GM04504 (cell line): ENCODE measurements around the gene PLOD2.
"Not testable (repeated sequence)": the region's sequence is repeated elsewhere in the genome, so short reads cannot be mapped to it uniquely, and the experiment has no call there.

Source experiments
- DNase-seq: peaks from one replicate; pipeline ENCODE4 v3.0.0-alpha.2; 2012; ENCODE audit warnings: low read depth

PLOD2 gene

DNA sequence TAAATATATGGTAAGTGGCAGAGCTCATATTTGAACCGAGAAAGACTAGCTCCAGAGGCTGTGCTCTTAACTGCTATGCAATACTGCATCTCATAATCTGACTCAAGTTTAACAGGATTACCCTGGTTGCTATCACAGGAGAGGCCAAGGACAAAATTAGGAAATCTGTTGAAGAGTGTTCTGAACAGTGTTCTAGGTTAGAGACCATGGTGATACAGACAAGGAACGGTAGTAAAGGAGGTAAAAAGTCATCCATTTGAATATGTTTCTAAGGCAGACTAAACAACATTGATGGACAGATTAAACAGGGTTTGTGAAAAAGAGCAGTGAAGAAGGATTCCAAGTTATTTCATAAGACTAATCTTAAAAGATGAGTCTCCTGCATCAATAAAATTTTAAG is 22.1 kb downstream of the PLOD2 start:
- DNase-seq = no peak

DNA sequence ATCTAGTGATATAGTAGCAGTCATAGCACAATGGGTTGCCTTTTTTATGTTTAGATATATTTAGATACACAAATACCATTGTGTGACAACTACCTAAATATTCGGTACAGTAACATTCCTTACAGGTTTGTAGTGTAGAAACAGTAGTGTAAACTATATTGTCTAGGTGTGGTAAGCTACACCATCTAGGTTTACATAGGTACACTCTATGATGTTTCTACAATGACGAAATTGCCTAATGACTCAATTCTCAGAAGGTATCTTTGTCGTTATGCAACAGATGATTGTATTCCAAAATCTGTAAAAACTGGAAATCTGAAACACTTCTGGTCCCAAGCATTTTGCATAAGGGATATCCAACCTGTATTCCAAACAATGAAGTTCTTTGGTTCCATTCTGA is 24.3 kb downstream of the PLOD2 start:
- no peak for DNase-seq

DNA sequence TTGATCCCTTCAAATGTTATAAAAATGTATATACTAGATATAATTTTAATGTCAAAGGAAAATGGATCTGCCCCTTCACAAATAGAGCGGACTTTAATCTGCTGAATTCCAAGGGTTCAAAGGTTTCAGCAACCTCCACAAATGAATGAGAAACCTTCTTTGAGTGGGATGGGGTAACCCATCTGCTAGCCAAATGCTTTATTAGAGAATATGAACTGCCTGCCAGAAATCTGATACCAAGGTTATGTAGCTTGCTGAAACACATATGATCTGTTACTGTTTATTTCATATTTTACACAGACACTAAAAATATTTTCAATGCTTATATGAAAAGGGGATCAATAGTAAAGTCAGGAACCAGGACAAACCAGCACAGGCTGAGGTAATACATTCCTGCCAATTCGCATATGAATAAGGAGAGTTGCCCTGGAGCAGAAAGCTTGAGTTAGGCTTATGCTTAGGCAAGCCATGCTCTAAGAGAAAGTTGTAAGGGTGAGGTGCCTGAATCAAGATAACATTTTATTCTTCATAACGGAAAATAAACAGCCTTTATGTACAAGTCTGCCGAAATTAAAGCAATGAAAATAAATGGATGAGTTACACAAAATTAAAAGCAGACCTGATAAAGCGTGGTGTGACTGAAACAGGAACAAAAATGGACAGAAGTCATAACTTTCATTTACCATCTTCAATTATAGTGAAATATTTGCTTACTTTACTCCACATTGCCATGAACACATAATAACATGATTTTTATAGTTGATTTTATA is 26.5 kb downstream of the PLOD2 start:
- DNase-seq = no peak

DNA sequence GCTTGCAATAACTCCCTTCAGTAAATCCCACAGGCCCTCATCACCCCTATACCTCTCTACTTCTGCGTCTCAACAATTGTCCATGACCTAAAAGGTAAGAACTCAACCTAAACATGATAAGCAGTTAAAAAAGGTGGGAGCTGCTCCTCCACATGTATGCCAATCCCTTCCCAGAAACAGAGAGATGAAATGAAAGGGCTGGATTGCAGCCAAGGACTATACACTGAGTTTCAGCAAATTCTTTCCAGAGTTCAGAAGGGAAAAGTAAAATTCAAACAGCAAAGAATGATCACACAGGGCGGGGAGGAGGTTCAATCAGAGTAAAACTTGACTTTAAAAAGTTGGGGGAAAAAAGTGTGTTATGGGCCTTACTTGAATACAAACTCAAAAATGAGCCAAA is 27.5 kb downstream of the PLOD2 start:
- no peak for DNase-seq

DNA sequence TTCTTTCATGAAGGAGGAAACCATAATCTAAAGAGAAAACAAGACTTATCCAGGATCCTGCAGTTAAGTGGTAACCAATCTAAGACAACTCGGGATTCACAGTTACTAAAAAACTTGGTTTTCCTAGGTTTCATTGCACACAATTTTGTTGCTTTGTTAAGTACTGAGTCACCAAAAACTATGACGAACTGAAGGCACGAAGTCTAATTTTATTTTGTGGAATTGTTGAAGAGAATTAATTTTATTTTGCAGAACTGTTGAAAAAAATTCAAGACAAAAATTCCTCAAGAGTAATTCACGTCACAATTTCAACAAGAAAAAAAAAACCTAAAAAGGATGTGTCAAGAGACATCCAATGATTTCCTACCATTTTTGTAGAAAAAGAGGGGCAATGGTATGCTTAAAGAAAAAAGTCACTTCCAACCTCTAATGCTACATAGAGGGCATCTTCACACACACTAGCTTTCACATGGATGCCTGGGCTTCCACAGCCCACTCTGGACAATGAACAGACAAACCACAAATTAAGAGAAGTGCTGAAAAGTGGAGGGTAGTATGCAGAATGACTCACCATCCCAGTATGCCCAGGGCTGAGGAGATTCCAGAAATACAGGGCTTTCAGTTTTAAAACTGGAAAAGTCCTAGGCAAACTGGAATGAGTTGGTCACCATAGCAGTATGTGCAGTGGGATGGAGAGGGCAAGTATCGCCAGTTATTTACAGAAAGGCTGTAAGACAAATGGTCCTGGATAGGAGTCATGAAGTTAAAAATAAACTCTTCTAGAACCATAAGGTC is 29.2 kb downstream of the PLOD2 start:
- peak; percentile 74 for DNase-seq

DNA sequence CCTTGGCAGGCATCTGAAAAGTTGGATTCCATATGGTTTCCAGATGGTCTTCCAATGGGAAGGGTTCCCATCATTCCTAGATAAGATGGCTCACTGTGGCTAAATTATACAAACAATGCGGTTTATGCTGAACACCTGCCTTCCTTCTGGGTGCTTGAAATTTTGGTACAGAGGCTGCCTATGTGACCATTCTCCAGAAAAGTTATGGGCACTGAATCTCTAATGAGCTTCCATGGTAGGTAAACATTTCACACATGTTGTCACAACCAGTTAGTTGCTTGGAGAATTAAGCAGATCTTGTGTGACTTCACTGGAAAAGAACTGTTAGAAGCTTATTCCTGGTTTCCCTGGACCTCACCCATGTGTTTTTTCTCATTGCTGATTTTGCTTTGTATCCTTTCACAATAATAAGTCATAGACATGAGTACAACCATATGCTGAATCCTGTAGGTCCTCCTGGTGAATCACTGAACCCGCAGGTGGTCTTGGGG is 30.1 kb downstream of the PLOD2 start:
- peak; percentile 93 for DNase-seq

DNA sequence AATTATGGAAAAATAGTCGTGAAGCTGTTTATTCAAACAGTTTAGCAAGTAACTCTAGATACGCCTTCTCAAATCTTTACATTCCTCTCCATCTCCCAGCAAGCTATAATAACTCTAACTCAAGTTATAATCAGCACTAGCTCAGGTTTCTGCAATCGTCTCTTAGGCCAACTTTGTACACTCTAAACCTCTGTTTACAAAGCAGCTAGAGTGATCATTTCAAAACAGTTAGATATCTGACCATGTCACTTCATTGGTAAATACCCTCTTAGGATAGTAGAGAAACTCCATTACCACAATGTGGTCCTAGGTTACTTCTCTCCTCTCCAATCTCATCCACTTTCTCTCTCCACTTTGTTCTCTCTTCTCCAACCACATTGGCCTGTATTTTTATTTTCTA is 31.2 kb downstream of the PLOD2 start:
- no peak for DNase-seq

DNA sequence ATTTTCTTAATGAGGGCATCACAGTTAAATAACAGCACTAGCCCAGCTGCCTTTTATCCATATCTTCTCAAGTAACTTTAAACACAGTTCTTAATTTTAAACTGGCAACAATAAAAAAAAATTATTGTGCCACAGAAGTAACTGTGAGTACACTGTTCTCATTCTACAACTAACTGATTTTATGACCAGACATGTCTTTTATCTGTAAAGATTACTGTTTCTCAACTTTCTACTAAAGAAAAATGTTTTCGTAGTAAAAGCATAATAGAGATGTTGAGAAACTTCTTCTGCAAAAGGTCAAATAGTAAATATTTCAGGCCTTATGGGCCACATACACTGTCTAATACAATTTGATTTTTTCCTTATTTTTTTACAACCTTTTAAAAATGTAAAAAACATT is 32.0 kb downstream of the PLOD2 start:
- DNase-seq = no peak

DNA sequence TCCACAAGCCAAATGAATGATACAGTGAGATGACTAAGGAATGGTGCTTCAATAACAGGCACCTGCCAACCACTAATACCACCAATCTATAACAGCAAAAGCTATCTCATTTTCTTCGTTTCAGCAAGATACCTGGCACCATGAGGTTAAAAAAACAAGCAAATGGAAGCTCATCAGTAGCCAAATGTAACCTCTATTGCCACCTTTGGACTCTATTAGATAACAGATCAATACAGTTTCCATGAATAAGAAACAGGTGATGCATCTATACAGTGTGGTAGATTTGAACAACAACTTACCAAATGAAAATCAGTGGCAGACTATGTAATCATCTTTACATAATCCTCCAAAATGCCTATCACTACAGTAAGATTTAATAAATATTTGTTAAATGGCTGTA is 32.8 kb downstream of the PLOD2 start:
- DNase-seq = no peak

DNA sequence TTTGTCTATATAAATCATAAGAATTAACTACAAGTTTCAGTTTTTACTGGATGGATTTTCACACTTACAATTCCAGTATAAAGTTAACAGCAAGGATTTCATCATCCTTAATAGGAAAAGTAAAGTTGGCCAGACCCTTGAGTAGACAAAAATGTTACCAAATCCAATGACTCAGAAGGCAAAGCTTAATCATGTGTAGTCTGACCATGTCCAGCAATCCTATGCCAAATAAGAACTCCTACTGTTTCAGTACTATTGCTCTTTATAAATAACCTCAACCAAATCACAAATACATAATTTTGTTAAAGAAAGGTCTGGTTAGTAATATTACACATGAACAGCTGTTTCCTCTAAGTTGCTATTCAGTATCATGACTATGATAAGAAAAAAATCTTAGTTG is 35.0 kb downstream of the PLOD2 start:
- peak; percentile 72 for DNase-seq

DNA sequence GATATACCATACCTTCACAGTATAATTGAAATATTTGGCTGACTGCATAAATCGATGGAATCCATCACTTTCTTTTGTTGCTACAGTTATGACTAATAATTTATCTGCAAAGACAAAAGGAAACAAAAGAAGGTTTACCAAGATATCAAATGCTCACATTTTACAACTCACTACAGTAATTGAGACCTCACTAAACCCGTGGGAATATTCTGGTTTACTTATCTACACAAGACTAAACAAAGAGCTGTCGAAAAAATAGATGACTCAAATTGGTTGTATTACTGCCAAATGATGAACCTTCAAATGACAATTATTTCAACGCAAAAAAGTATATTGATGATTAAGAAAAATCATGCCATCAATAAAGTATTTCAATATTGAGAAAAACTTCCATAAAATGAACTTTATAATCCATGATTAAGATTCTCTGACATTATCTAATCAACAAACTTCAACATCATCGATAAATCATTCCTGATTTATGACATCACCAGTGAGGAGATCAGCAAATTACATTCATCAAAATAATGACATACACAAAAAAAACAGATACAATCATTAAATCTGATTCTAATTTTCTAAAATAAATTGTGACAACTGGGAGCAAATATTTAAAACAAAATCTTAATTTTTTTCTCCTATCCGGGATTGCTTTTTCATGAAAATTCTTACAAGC is 36.7 kb downstream of the PLOD2 start:
- no peak for DNase-seq

DNA sequence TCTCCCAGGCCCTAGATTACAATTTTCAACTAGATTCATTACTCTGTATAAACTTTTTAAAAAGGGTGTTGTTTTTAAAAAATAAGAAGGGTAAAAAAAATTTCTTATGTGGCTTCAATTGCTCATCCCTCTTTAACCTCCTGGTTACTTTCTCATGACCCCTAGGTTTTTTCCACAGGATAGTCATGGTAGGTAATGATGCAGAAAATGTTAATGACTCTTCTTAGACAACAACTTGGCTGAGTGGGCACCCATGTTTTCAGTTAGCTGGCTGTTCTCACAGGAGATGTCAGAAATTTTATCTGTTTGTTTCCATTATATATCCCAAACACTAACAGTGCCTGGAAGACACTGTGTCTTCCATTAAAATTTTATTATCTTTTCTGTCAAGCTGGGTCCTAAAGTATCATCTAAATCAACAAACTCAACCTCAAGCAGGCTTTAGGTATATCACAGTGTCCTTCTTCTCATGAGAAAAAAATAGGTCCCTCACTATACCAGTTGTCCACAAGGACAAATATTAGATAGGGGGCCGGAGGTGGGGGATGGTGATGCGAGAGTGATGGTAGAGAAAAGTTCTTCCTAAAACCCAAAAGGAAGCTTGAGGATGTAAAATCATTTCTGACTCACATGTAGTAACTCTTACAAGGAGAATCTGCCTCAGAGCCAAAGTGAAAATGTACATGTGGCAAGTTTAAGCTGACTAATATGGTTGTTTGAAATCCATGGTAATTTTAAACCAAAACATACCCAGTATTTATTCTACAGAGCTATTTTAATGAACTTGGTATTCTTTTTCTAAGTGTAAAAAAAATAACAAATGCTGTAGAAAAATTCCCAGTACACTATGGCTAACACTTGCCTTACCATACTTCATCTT is 43.3 kb downstream of the PLOD2 start:
- DNase-seq = peak; percentile 81

DNA sequence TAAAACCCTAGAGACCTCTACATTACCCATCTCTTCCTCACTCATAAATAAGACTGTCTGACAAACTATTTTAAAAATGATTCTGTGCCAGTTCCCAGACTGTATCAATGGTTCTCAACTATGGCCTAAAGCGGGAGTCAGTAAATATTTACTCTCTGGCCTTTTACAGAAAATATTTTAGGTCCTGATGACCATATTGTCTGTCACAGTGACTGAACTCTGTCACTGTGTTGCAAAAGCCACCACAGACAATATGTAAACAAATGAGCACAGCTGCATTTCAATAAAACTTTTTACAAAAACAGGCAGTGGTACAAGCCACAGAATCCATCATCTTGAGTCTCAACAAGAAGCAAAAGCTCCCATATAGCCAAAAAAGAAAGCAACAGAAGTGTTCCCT is 45.4 kb downstream of the PLOD2 start:
- DNase-seq = no peak

DNA sequence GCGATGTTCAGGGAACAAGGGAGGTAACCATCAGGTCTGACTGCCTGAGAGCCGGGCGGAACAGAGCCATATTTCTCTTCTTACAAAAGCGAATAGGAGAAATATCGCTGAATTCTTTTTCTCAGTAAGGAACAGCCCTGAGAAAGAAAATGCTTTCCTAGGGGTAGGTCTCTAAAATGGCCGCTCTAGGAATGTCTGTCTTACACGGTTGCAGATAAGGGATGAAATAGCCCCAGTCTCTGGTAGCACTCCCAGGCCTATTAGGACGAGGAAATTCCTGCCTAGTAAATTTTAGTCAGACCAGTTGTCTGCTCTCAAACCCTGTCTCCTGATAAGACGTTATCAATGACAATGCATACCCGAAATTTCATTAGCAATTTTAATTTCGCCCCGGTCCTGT is 47.2 kb downstream of the PLOD2 start:
- not testable (repeated sequence) for DNase-seq

DNA sequence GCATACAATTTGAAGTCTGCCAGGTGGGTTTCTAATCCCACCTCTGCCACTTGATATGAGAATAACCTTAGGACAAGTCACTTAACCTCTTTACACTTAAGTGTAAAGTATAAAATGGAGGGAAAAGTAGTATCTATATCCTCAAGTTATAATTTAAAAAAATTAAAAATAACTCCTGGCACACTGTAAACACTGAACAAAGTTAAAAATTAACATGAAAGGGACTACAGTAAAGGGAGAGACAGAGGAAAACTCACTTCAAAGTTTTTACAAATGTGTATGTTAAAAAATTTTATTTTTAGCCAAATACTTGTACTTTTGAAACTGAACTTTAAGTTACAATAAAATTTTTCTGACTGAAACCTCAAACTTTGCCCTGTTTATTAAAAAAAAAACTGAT is 49.6 kb downstream of the PLOD2 start:
- no peak for DNase-seq

DNA sequence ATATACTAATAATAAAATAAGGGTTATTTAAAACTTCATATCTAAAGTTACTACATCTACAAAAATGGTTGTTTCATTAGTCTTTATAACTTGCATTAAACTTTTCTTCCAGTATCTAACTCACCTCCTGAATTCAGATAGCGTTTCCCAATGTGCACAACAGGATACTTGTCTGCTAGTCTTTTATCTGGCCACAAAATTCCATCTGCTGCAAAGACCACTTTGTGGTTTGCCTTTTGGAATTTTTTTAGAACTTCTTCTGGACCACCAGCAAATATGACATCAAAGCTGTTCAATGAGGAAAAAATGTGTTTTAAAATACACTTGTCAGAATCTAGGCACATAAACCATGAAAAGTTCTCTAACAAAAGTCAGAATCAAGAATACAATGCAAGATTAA is 50.8 kb downstream of the PLOD2 start:
- DNase-seq = no peak

DNA sequence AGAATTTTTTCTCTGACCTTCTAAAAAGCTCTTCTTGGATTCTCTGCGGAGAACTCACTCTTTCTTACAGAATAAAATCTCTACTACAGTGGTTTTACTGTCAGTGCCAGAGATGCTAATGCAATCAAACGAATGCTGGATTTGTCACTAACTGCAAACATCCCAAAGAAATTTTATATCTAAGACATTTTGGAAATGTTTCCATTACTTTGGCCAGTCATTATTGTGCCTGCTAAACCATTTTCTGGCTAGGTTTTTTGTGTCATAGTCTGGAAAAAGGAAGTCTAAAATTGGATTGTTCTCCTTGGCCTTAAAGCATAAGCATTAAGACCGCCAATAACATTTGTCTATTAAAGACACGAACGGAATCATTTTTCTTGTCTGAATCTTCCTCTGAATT is 54.0 kb downstream of the PLOD2 start:
- no peak for DNase-seq

DNA sequence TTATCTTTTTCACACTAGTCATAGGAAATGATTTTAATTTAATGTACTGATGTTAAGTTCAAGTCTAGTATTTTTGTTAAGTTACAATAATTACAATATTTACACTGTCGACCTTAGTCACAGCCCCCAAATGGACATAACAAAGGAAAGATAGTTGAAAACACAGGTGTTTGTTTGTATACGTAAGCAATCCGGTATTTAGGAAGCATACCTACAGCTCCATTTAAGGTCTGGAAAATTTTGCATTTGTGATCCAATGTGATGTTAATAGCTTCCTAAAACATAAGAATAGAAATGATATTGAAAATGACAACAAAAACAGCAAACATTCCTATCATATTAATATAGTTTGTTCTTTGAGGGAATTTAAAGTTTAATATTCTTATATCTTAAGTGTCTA is 56.9 kb downstream of the PLOD2 start:
- DNase-seq = no peak

DNA sequence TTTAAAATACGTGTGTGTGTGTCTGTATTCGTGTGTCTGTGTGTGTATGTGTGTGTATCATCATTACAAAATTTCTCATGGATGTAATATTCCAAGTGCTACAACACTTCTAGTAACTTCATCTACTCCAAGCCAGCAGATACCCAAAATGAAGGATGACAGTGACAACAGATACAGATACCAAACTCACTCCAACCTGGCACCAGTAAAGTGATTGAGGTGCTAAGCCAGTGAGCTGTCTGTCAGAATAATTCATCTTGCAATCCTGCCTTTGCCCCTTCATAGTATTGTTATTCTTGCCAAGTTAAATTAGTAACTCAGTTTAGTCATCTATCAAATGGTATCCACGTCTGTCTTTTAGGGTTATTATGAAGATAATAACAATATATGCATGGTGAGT is 58.1 kb downstream of the PLOD2 start:
- DNase-seq = no peak

DNA sequence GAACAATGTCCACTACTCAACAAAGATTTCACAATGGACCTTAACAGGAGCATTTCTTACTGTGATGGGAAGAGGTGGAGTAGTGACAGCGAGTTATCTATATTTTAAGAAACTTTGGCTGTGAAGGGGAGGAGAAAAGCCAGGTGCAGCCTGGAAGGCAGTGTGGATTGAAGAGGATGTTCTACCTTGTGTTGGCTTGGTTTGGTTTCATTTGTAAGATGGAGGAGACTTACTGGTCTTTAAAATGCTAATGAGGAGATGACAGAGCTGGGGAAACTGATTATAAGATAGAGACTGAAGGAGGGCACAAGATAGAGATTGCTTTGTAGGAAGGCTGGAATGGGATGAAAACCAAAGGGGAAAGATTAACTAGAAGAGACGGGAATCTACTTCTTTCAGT is 59.4 kb downstream of the PLOD2 start:
- no peak for DNase-seq

DNA sequence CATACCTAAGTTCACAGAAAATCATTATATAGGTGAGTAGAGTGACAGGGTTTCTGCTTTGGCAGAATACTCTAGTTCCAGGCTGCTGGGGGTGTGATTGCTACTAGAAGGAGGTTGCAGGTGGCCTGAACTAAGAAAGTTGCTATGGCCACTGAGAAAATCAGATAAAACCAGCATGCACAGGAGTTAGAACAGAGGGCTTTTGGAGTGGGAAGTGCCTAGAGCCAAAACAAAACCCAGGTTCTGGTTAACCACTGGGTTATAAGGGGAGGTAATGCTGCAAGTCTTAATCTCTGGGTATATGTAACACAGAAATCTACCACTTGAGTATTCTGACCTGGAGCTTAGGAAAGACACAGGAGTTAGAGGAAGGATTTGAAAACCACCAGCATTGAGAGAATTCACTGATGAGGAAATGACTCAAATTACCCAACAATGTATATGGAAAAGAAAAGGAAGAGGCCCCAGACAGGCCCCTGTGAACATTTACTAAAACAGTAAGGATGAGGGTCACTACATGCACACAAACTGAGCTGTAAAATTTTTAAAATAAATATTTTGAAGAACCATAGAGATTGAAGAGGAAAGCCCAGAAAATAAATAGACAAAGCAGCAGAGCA is 60.0 kb downstream of the PLOD2 start:
- DNase-seq = no peak

DNA sequence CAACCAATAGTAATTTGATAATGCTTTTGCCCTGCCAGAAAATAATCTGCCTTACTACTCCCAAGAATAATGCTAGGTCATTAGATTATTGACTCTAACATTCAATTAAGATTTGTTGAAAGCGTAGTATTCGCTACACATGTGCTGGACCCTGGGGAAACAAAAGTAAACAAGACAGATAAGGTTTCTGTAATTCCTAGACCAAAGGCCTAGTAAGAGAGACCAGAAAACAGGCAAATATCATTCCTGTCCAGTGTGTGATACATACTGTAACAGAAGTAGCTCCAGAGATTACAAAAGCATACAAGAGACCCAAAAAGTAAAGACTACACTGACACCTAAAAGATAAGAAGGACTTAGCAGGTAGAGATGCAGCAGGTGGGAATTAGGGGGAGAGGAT is 60.8 kb downstream of the PLOD2 start:
- DNase-seq = no peak
